ES-I3 (cell line): ENCODE measurements around the gene MADCAM1.

ENCODE experiments used
- H3K36me3 ChIP-seq: 2 replicates; pipeline ENCODE4 v1.6.1; 2013; ENCODE audit warnings: mild to moderate bottlenecking, low read length, control low read depth, moderate library complexity; ENCODE audit not compliant: insufficient read depth
- H3K4me1 ChIP-seq: 2 replicates; pipeline ENCODE4 v1.6.1; 2013; ENCODE audit warnings: mild to moderate bottlenecking, control low read depth, low read length; ENCODE audit not compliant: insufficient read depth
- H3K9ac ChIP-seq: 2 replicates; pipeline ENCODE4 v1.6.1; 2013; ENCODE audit warnings: low read depth, mild to moderate bottlenecking, low read length, moderate library complexity
- H3K9me3 ChIP-seq: 2 replicates; pipeline ENCODE4 v1.6.1; 2013; ENCODE audit warnings: mild to moderate bottlenecking, low read length, moderate library complexity; ENCODE audit not compliant: control insufficient read depth, insufficient read depth

Gene MADCAM1

DNA sequence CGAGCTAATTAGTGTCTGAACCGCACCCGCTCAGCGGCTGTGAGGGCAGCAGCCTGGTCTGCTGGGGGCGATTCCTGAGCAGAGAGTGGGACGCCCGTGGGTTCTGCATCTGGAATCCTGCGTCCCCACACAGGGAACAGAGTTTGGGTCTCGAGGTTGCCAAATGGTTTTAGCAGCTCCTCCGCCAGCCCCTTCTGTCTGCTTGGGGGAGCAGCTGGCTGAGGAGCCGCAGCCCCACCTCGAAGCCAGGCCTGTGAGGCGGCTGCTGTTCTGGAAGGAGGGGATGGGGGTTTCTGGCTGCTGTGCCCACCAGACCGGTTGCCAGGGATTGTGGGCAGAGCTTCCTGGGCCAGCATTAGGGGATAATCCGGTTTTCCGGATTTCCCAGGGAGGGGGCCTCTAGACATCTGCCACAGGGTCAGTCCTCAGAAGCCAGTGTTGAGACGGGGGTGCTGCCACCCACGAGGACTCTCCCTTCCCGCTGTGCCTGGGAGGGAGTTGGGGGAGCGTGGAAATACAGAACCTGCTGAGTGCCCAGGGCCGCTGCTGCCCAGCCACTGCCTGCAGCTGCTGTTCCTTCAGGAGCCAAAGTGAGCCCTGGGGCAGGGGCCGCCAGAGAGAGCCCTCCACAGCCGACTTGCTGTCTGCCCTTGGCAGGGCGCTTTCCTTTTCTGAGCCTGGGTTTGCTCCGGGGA lies 37.2 kb downstream of the MADCAM1 start:
- Histone ChIP-seq H3K9ac (peak overlapping the region; percentile 94), H3K36me3 (peaks cover 7% of the 10 kb centered on the region; the same call in 1 of the 2 replicates), H3K4me1 (no peaks in the 10 kb centered on the region), H3K9me3 (no peaks in the 10 kb centered on the region; the same call in 1 of the 2 replicates)

- no peak overlapping the region for H3K9ac ChIP-seq
- peaks cover 7% of the 10 kb centered on the region; the same call in 1 of the 2 replicates for H3K36me3 ChIP-seq
- H3K9me3 ChIP-seq = no peaks in the 10 kb centered on the region
- H3K4me1 ChIP-seq = no peaks in the 10 kb centered on the region
Measured at GRCh38 chr19:534088-534487, 37.8 kb downstream of the MADCAM1 start.

DNA sequence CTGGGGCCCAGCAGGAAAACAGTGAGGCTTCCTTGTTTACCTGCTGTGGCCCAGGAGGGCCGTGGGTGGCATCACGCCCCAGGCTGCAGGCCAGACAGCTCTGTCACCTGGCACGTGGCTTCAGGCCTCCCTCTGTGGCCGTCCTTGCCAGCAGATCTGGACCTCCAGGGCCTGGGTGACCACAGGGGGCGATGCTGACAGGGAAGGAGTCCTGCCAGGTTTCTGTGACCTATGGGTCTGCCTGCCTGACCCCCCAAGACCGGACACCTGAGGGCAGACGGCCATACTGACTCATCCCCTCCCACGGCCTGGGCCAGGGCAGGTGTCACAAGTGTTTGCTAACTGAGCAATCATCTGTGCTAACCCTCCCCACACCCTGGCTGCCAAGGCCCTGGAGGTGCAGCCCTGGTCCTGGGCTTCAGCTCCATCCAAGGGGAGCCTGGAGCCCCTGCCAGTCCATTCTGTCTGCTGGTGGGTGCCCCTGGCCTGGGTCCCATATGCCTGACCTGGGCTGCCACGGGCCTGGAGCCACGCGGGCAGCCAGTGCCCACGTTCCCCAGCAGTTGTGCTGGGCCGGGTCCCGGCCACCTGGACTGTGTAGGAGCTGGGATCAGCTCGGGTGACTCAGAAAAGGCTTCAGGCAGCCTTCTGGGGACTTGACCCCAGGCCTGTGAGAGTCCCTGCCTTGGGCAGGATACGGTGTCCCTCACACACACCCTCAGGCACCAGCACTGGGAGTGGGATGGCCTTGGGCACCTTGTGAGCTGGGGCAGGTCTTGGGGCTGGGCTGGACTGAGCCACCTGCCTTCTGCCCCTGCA lies 38.9 kb downstream of the MADCAM1 start:
- Histone ChIP-seq H3K9me3 (no peaks in the 10 kb centered on the region), H3K4me1 (no peaks in the 10 kb centered on the region), H3K9ac (no peak overlapping the region), H3K36me3 (peaks cover 7% of the 10 kb centered on the region; the same call in 1 of the 2 replicates)

DNA sequence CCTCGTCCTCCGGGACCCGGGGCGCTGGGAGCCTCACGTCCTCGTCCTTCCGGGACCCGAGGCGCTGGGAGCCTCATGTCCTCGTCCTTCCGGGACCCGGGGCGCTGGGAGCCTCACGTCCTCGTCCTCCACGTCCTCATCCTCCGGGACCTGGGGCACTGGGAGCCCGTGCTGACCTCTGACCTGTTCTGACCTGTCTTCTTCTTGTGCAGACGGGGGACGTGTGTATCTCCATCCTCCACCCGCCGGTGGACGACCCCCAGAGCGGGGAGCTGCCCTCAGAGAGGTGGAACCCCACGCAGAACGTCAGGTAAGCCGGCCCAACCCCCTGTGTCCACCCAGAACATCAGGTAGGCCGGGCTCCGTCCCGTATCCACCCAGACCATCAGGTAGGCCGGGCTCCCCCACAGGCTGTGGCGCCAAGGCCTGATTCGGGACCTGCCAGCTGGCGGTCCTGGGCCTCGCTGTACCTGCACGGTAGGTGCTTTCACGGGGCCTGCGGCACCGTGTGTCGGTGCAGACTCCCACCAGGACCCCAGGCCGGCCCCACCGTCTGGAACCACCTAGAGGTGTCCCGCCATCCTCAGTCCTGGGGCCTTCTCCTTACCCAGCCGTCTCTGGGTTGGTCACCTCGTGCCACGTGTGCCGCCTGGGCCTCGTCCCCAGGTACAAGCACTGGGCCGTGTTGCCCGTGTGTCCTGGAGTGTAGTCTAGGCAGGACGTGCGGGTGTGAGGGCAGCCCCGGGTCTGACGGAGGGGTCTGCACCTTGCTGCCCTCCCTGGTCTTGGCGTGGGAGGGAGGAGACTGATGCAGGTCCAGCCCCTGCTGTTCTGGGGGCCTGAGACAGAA lies 40.0 kb downstream of the MADCAM1 start:
- Histone ChIP-seq H3K9ac (no peak overlapping the region), H3K9me3 (no peaks in the 10 kb centered on the region), H3K4me1 (no peaks in the 10 kb centered on the region), H3K36me3 (peaks cover 7% of the 10 kb centered on the region; the same call in 1 of the 2 replicates)

DNA sequence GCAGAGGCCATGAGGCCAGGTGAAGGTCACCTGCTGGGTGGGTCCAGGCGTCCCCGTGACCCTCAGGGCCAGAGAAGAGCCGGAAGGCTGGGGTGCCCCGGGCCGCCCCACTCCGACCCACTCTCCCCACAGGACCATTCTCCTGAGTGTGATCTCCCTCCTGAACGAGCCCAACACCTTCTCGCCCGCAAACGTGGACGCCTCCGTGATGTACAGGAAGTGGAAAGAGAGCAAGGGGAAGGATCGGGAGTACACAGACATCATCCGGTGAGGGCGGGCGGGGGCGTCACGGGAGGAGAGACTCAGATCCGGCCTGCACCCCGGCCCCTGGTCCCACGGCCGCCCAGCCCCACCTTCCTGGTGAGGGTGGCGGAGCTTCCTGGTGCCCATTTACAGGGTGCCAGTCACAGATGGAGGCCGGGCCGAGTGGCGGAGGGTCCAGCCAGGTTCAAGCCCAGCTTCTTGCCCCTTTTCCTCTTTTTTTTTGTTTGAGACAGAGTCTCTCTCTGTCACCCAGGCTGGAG lies 40.7 kb downstream of the MADCAM1 start:
- H3K9me3 ChIP-seq = no peaks in the 10 kb centered on the region
- no peak overlapping the region for H3K9ac ChIP-seq
- peaks cover 7% of the 10 kb centered on the region; the same call in 1 of the 2 replicates for H3K36me3 ChIP-seq
- no peaks in the 10 kb centered on the region for H3K4me1 ChIP-seq

- H3K36me3 ChIP-seq = peaks cover 7% of the 10 kb centered on the region; the same call in 1 of the 2 replicates
- H3K4me1 ChIP-seq = no peaks in the 10 kb centered on the region
- no peaks in the 10 kb centered on the region for H3K9me3 ChIP-seq
- no peak overlapping the region for H3K9ac ChIP-seq
Measured at GRCh38 chr19:538641-539428, 42.5 kb downstream of the MADCAM1 start.

DNA sequence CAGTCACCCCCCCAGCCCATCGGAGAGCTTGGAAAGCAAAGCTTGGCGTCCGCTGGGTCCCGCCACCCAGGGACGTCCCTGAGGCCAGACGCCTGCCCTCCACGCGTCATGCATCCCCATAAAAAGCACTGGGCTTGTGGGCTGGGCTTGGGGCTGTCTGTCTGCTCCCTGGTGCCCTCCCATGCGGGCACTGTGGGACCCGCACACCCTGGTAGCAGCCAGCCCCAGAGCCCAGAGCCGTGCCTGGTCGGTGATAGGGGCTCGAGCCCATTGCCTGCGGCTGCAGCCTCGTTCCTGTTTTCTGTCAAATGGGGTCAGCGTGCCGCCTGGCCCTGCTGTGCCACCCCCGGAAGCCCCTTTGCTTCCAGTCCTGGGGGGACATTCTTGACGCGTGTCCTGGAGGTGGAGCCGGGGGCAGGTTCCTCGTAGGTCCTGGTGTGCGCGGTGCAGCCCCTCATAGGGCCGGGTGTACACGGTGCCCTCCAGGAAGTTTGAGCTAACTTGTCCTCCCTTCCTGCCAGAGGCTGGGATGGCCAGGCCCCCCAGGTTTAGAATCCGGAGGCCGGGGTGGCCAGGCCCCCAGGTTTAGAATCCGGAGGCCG lies 43.2 kb downstream of the MADCAM1 start:
- H3K9ac ChIP-seq = no peak overlapping the region
- peaks cover 7% of the 10 kb centered on the region; the same call in 1 of the 2 replicates for H3K36me3 ChIP-seq
- H3K9me3 ChIP-seq = no peaks in the 10 kb centered on the region
- no peaks in the 10 kb centered on the region for H3K4me1 ChIP-seq

- Histone ChIP-seq H3K4me1 (no peaks in the 10 kb centered on the region), H3K9ac (no peak overlapping the region), H3K36me3 (peaks cover 7% of the 10 kb centered on the region; the same call in 1 of the 2 replicates), H3K9me3 (no peaks in the 10 kb centered on the region)
Measured at GRCh38 chr19:540867-541637, 44.8 kb downstream of the MADCAM1 start.

GRCh38 chr19:541699-542098 lies 45.4 kb downstream of the MADCAM1 start:
- H3K4me1 ChIP-seq = no peaks in the 10 kb centered on the region
- no peak overlapping the region for H3K9ac ChIP-seq
- no peaks in the 10 kb centered on the region for H3K9me3 ChIP-seq
- peaks cover 4% of the 10 kb centered on the region; the same call in 1 of the 2 replicates for H3K36me3 ChIP-seq

DNA sequence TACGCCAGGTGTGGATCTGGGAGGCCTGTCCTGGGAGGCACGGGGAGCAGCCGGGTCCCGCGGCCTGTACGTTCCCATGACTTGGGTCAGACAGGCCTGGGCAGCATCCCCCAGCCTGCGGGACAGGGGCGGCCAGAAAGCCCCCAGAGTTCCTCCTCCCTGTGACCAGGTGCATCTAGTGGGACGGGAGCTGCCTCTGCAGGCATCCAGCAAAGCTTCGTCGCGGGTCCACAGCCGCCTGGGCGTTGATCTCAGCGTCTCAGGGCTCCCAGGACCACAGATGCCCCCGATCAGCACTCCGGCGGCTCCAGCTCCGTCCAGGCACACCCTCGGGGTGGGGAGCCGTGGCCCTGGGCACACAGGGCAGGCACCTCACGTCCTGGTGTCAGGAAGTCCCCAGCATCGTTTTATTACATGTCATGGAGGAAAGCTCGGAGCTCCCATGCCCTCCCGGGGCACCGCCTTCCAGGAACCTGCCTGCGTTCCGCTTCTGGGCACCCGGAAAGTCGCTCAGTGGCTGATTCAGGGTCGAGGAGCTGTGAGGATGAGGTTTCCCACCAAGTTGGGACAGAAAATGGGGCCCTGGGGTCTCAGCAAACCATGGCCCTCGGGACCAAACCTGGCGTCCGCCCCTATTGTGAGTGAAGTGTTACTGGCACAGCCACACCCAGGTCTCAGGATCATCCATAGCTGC lies 46.0 kb downstream of the MADCAM1 start:
- no peaks in the 10 kb centered on the region for H3K4me1 ChIP-seq
- H3K9me3 ChIP-seq = no peaks in the 10 kb centered on the region
- no peaks in the 10 kb centered on the region for H3K36me3 ChIP-seq
- H3K9ac ChIP-seq = no peak overlapping the region

DNA sequence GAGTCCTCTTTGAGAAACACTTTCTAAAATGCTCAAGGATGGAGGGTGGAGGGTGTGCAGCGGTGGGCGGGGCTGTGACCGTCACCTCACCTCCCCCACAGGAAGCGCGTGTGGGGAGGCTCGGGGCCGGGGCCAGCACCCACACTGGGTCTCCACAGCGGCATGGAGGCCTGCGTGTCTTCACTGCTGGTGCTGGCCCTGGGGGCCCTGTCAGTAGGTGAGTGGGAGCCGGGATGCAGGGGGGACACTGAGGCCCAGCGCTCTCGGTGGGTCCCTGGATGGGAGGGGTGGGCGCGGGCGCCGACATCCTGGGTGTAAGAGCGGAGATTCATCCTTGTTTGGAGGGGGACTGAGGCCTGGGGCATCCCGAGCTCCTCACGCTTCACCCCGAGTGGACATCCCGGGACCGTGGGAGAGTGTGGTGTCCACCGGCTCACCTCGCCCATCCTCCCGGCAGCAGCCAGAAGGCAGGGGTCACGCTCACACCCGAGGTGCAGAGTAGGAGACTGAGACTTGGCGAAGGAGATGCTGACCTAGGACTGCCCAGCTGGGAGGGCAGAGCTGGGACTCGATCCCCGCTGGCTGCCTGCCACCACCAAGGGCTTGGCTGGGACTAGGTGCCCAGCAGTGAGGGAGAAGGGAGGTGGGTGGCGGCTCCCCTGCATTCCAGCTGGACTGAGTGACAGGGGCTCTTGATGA lies 47.8 kb downstream of the MADCAM1 start, which contains the start of gene GZMM:
Gene GZMM (plus strand): TSS at position 144 of the 699 bp plus-strand sequence. CDS start 19 bp downstream, at position 163.
- Histone ChIP-seq H3K9me3 (no peaks in the 10 kb centered on the region), H3K36me3 (no peaks in the 10 kb centered on the region), H3K4me1 (no peaks in the 10 kb centered on the region), H3K9ac (no peak within 1 kb of the TSS)

DNA sequence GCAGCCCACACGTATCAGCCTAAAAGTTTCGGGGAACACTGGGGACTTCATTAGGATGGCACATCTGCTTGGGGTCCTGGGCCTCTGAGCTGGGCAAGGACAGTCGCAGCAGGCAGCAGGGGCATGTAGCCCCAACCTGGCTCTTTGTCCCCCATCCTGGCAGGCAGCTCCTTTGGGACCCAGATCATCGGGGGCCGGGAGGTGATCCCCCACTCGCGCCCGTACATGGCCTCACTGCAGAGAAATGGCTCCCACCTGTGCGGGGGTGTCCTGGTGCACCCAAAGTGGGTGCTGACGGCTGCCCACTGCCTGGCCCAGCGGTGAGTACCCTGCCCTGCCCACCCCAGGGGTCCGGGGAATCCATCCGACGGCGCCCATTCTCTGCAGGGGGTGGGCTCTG lies 50.8 kb downstream of the MADCAM1 start:
- Histone ChIP-seq H3K36me3 (no peaks in the 10 kb centered on the region), H3K9me3 (no peaks in the 10 kb centered on the region), H3K4me1 (no peaks in the 10 kb centered on the region), H3K9ac (no peak overlapping the region)
